K562 (cell line): ENCODE measurements around the gene COPE. TPM values are rescaled to one million over a fixed set of nuclear protein-coding genes. Genes with fewer than 3 reads are reported as not detected.
A peak's percentile ranks its signal among the peaks of the same experiment; 100 is the strongest.

Experiments used
- ATAC-seq: fragments of 200-7000 bp; cut with Tn5 transposase; 3 replicates; pipeline ENCODE4 v1.9.1; 2020; ENCODE audit warnings: moderate library complexity
- BruUV-seq: library from RNA; stranded (reverse); fragments of 400-500 nt; replicated peaks from 2 replicates; lab custom pipeline; 2021; lab: Mats Ljungman, UMichigan
- CTCF ChIA-PET: fragments of 300-600 bp; formaldehyde crosslinking; extraction: SDS; loops from one replicate; lab custom pipeline; 2021; ENCODE audit warnings: low intra/inter-chr PET ratio; lab: Yijun Ruan, JAX
- POLR2A ChIA-PET: fragments of 300-600, 350-650 bp; sonication (Branson Sonifier 250); formaldehyde crosslinking; extraction: SDS; loops from one replicate; lab custom pipeline; 2021; ENCODE audit warnings: antibody characterized with exemption, inconsistent platforms; lab: Yijun Ruan, JAX
- DNase-seq, 4 experiments: peaks; one replicate each; pipeline versions ENCODE4 v3.0.0 to v3.0.0-alpha.2; 2011 to 2018; ENCODE audit warnings: low spot score in 3 of 4, mixed read lengths in 3 of 4; ENCODE audit errors: extremely low read depth in 1 of 4
- FAIRE-seq: peaks from 2 replicates; lab custom pipeline; 2011; peaks lifted over from hg19 to GRCh38; lab: Jason Lieb, UNC
- H2AFZ ChIP-seq: 2 replicates; pipeline ENCODE4 v1.6.0; 2011; ENCODE audit warnings: low read depth, low read length, control low read depth, inconsistent platforms
- H3K27ac ChIP-seq: fragments of 200-600 bp; 3 replicates; pipeline ENCODE4 v1.8.0; 2011; ENCODE audit warnings: low read depth, mild to moderate bottlenecking, control low read depth, inconsistent platforms, low read length, moderate library complexity, mixed read lengths; ENCODE audit errors: extremely low read depth
- H3K27me3 ChIP-seq, 2 experiments: fragments of 300-600 bp in 1 of 2; 2 replicates in 1 of 2; 3 replicates in 1 of 2; pipeline versions ENCODE4 v1.6.0 to v1.8.0; 2011; ENCODE audit warnings: inconsistent platforms in 2 of 2, low read length in 2 of 2, mild to moderate bottlenecking in 1 of 2, mixed read lengths in 1 of 2, moderate library complexity in 1 of 2; ENCODE audit not compliant: control insufficient read depth in 2 of 2, insufficient read depth in 2 of 2
- H3K36me3 ChIP-seq: fragments of 300-600 bp; 3 replicates; pipeline ENCODE4 v1.8.0; 2011; ENCODE audit warnings: mild to moderate bottlenecking, low read length, inconsistent platforms; ENCODE audit not compliant: control insufficient read depth, insufficient read depth
- H3K4me1 ChIP-seq, 2 experiments: fragments of 200-600 bp in 1 of 2; replicated peaks in 1 of 2; 2 replicates in 1 of 2; 3 replicates in 1 of 2; pipeline versions ENCODE4 v1.5.1 to v1.8.0; 2011; ENCODE audit warnings: inconsistent platforms in 2 of 2, low read length in 2 of 2, mild to moderate bottlenecking in 1 of 2, mixed read lengths in 1 of 2, moderate library complexity in 1 of 2; ENCODE audit not compliant: control insufficient read depth in 2 of 2, insufficient read depth in 2 of 2
- H3K4me2 ChIP-seq: 2 replicates; pipeline ENCODE4 v1.6.1; 2011; ENCODE audit warnings: low read length, control low read depth, inconsistent platforms, mixed read lengths; ENCODE audit not compliant: insufficient read depth
- H3K4me3 ChIP-seq: fragments of 200-600 bp; sonication (generic), shearing (Covaris generic); 2 replicates; pipeline ENCODE4 v1.5.1; 2016; ENCODE audit warnings: control low read depth, inconsistent platforms
- H3K79me2 ChIP-seq: fragments of 200-600 bp; 3 replicates; pipeline ENCODE4 v1.8.0; 2011; ENCODE audit warnings: low read length, inconsistent platforms; ENCODE audit not compliant: control insufficient read depth, insufficient read depth
- H3K9ac ChIP-seq, 2 experiments: 2 replicates each; pipeline versions ENCODE4 v1.6.0 to v1.6.1; 2011; ENCODE audit warnings: low read depth in 2 of 2, low read length in 2 of 2, control low read depth in 1 of 2, inconsistent platforms in 1 of 2, mild to moderate bottlenecking in 1 of 2, mixed read lengths in 1 of 2; ENCODE audit not compliant: insufficient read depth in 1 of 2
- H3K9me1 ChIP-seq: one replicate; pipeline ENCODE4 v1.6.0; 2011; ENCODE audit warnings: inconsistent platforms, mild to moderate bottlenecking, low read length, moderate library complexity; ENCODE audit not compliant: control insufficient read depth, insufficient read depth
- H3K9me3 ChIP-seq: replicated peaks from 2 replicates; pipeline ENCODE4 v1.5.1; 2011; ENCODE audit warnings: low read depth, low read length, inconsistent platforms; ENCODE audit not compliant: control insufficient read depth, insufficient read depth
- H4K20me1 ChIP-seq: replicated peaks from 2 replicates; pipeline ENCODE4 v1.6.1; 2011; ENCODE audit warnings: low read length, inconsistent platforms, mixed read lengths; ENCODE audit not compliant: control insufficient read depth, insufficient read depth
- CBX3 ChIP-seq, 2 experiments: IDR thresholded peaks; 1 replicate in 1 of 2; 2 replicates in 1 of 2; pipeline ENCODE4 v1.6.1; 2012; ENCODE audit warnings: inconsistent platforms in 2 of 2, low read length in 2 of 2, borderline replicate concordance in 1 of 2, control low read depth in 1 of 2
- CEBPG ChIP-seq, 3 experiments: fragments of 200-800 bp in 1 of 3; sonication (Bioruptor generic) in 1 of 3; sonication (generic) in 1 of 3; formaldehyde crosslinking in 1 of 3; IDR thresholded peaks in 2 of 3; conservative IDR thresholded peaks in 1 of 3; 2 replicates each; pipeline versions ENCODE4 v1.6.1 to v1.8.0; 2016 to 2022; ENCODE audit warnings: missing compliant biosample characterization in 2 of 3, missing genetic modification characterization in 2 of 3, mild to moderate bottlenecking in 1 of 3, missing genetic modification reagents in 1 of 3
- HDGF ChIP-seq: fragments of 450-650 bp; IDR thresholded peaks from 2 replicates; pipeline ENCODE4 v1.6.1; 2016
- MED1 ChIP-seq: sonication (generic); formaldehyde crosslinking; IDR thresholded peaks from 2 replicates; pipeline ENCODE4 v1.8.1; 2023; ENCODE audit warnings: missing genetic modification reagents, borderline replicate concordance
- SMC3 ChIP-seq: conservative IDR thresholded peaks from 2 replicates; pipeline ENCODE4 v1.6.1; 2011; ENCODE audit warnings: low read depth, low read length, improper control_type of control experiment; ENCODE audit not compliant: insufficient read depth
- ZFX ChIP-seq: sonication (generic); formaldehyde crosslinking; IDR thresholded peaks from 2 replicates; pipeline ENCODE4 v1.8.0; 2022; ENCODE audit warnings: mild to moderate bottlenecking, missing genetic modification reagents, moderate library complexity
- ZNF263 ChIP-seq: sonication (generic); formaldehyde crosslinking; IDR thresholded peaks from 2 replicates; pipeline ENCODE4 v1.8.0; 2022; ENCODE audit warnings: mild to moderate bottlenecking, missing genetic modification reagents, borderline replicate concordance
- ZNF274 ChIP-seq: IDR thresholded peaks from 2 replicates; pipeline ENCODE4 v1.6.1; 2011; ENCODE audit warnings: low read depth, mild to moderate bottlenecking, low read length, moderate library complexity, borderline replicate concordance
- ZNF354B ChIP-seq: fragments of 250-450 bp; sonication (Bioruptor Pico); IDR thresholded peaks from 2 replicates; pipeline ENCODE4 v1.4.0; 2020
- ZNF583 ChIP-seq: fragments of 250-450 bp; sonication (Bioruptor Pico); IDR thresholded peaks from 2 replicates; pipeline ENCODE4 v1.4.0; 2020
- ZNF586 ChIP-seq: fragments of 450-650 bp; formaldehyde crosslinking; conservative IDR thresholded peaks from 2 replicates; pipeline ENCODE4 v1.4.0; 2020; ENCODE audit warnings: mild to moderate bottlenecking, moderate library complexity
- WGBS: fragments of 100-300 bp; shearing (Covaris generic); methylation state at CpG from one replicate; pipeline ENCODE4 v1.1.6; 2016; ENCODE audit warnings: low coverage, mixed read lengths; ENCODE audit not compliant: insufficient coverage; ENCODE audit errors: missing lambda C conversion rate; 5-methylcytosine and 5-hydroxymethylcytosine counted together
- in situ Hi-C: fragments of 300-500 bp; cut with MboI; formaldehyde crosslinking; loops from 4 replicates; pipeline ENCODE4 v1.15.0; 2018; ENCODE audit warnings: inconsistent platforms, mixed read lengths
- intact Hi-C: fragments of 100-400 bp; cut with micrococcal nuclease; formaldehyde crosslinking; loops from 2 replicates; pipeline ENCODE4 v1.14.2; 2022
- polyA plus RNA-seq, 8 experiments: library from polyadenylated mRNA; depleted of rRNA in 4 of 8; stranded (reverse) in 5 of 8; unstranded in 3 of 8; fragments of >200 nt; fragmentation: Nextera tagmentation in 2 of 8; fragmentation: Illumina TruSeq in 1 of 8; extraction: Ambion mirVana in 2 of 8; extraction: Trizol in 1 of 8; gene quantifications; 2 replicates each; pipeline versions ENCODE4 v1.2.1 to v1.2.3, GENCODE V29; 2011 to 2014; ENCODE audit warnings: inconsistent platforms in 1 of 8, missing spikeins in 1 of 8
- total RNA-seq, 7 experiments: library from RNA; depleted of rRNA in 6 of 7; stranded (reverse); fragments of >200 nt in 6 of 7; fragmentation: Illumina TruSeq in 2 of 7; extraction: Trizol in 2 of 7; gene quantifications; 2 replicates each; pipeline versions ENCODE4 v1.2.1 to v1.2.3, GENCODE V29; 2011 to 2021; ENCODE audit warnings: low replicate concordance in 1 of 7
- TF ChIP-seq, protein P1 (sequence below), 2 experiments: IDR thresholded peaks in 1 of 2; conservative IDR thresholded peaks in 1 of 2; 2 replicates each; pipeline ENCODE4 v1.6.1; 2016; ENCODE audit warnings: low read depth in 2 of 2, mild to moderate bottlenecking in 1 of 2, missing compliant biosample characterization in 1 of 2, missing genetic modification characterization in 1 of 2, moderate library complexity in 1 of 2
- TF ChIP-seq, protein P2 (sequence below): sonication (generic); formaldehyde crosslinking; IDR thresholded peaks from 2 replicates; pipeline ENCODE4 v1.8.0; 2022; ENCODE audit warnings: mild to moderate bottlenecking, missing genetic modification reagents

COPE gene
- total and polyA plus RNA-seq, 9 of the 15 experiments (the other 6 are each of a cell fraction or from before 2014, with no cell fraction given) = 5.8 to 273 (median 147) TPM

DNA sequence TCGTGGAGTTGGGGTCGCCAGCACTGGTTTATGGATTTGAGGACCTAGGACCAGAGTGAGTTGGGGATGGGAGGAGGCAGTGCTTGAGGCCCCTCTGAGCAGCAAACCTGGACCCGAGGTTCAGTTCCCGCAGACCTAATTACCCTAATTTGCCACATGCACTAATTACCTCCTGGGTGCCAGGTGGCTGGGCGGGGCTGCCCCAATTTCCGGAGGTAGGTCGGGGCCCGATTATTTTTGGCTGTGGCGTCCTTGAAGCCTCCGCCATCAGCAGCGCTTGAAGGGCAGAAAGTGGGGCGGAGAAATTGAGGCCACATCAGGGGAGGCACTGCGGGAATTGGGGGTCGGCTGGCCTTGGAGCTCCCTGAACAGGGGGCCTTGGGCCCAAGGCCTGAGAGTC is 27.7 kb upstream of the COPE start:
- FAIRE-seq = no peak
- no TSS peak for BruUV-seq
- ChIA-PET CTCF (no interaction called here), POLR2A (interaction anchor here (0.5 kb wide), 1 partner anchor 38 kb away, joined by 3 read pairs; no protein-coding TSS in a partner anchor)
- H2AFZ ChIP-seq = no peak overlapping the region
- peaks cover 0 to 20% of the 10 kb centered on the region in 2 experiments; a peak in 1 of 5 replicates for H3K27me3 ChIP-seq
- H3K9ac ChIP-seq = peak overlapping the region in 1 of 2 experiments; percentile 35; a peak in 2 of 4 replicates
- no peak overlapping the region for H3K4me3 ChIP-seq
- 21% methylated on average over 14 of the region's 14 CpGs for WGBS
- H4K20me1 ChIP-seq = no peaks in the 10 kb centered on the region; the same call in none of the 2 replicates
- in situ Hi-C loops (no loop called here), intact Hi-C loops (no loop called here)
- H3K4me2 ChIP-seq = no peak overlapping the region
- DNase-seq = no peak
- H3K9me1 ChIP-seq = no peaks in the 10 kb centered on the region
- H3K79me2 ChIP-seq = no peaks in the 10 kb centered on the region
- peaks cover 0 to 8% of the 10 kb centered on the region in 2 experiments; a peak in 2 of 5 replicates for H3K4me1 ChIP-seq
- ATAC-seq = no peak
- H3K9me3 ChIP-seq = no peaks in the 10 kb centered on the region
- no peaks in the 10 kb centered on the region for H3K36me3 ChIP-seq
- no peak overlapping the region for H3K27ac ChIP-seq
- TF ChIP-seq ZNF586 (CRISPR knock-in tag) = no peak
- no peak for TF ChIP-seq ZNF274
- TF ChIP-seq CEBPG (CRISPR knock-in tag; IDR thresholded peaks at IDR 0.05) = no peak
- no peak for TF ChIP-seq CEBPG (tag; conservative IDR thresholded peaks at IDR 0.05 in 1 of 2, IDR thresholded peaks at IDR 0.05 in 1 of 2)
- TF ChIP-seq, protein P1, sequence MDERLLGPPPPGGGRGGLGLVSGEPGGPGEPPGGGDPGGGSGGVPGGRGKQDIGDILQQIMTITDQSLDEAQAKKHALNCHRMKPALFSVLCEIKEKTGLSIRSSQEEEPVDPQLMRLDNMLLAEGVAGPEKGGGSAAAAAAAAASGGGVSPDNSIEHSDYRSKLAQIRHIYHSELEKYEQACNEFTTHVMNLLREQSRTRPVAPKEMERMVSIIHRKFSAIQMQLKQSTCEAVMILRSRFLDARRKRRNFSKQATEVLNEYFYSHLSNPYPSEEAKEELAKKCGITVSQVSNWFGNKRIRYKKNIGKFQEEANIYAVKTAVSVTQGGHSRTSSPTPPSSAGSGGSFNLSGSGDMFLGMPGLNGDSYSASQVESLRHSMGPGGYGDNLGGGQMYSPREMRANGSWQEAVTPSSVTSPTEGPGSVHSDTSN (CRISPR knock-in tag; IDR thresholded peaks at IDR 0.05; ENCODE audit: low read depth) = no peak
- TF ChIP-seq, protein P1 (tag; conservative IDR thresholded peaks at IDR 0.05; ENCODE audit: low read depth) = no peak
- no peak for TF ChIP-seq ZNF354B (CRISPR knock-in tag)
- TF ChIP-seq, protein P2, sequence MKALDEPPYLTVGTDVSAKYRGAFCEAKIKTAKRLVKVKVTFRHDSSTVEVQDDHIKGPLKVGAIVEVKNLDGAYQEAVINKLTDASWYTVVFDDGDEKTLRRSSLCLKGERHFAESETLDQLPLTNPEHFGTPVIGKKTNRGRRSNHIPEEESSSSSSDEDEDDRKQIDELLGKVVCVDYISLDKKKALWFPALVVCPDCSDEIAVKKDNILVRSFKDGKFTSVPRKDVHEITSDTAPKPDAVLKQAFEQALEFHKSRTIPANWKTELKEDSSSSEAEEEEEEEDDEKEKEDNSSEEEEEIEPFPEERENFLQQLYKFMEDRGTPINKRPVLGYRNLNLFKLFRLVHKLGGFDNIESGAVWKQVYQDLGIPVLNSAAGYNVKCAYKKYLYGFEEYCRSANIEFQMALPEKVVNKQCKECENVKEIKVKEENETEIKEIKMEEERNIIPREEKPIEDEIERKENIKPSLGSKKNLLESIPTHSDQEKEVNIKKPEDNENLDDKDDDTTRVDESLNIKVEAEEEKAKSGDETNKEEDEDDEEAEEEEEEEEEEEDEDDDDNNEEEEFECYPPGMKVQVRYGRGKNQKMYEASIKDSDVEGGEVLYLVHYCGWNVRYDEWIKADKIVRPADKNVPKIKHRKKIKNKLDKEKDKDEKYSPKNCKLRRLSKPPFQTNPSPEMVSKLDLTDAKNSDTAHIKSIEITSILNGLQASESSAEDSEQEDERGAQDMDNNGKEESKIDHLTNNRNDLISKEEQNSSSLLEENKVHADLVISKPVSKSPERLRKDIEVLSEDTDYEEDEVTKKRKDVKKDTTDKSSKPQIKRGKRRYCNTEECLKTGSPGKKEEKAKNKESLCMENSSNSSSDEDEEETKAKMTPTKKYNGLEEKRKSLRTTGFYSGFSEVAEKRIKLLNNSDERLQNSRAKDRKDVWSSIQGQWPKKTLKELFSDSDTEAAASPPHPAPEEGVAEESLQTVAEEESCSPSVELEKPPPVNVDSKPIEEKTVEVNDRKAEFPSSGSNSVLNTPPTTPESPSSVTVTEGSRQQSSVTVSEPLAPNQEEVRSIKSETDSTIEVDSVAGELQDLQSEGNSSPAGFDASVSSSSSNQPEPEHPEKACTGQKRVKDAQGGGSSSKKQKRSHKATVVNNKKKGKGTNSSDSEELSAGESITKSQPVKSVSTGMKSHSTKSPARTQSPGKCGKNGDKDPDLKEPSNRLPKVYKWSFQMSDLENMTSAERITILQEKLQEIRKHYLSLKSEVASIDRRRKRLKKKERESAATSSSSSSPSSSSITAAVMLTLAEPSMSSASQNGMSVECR = no peak
- no peak for TF ChIP-seq CBX3 (IDR thresholded peaks at IDR 0.05; ENCODE audit: borderline replicate concordance in 1 of 2, low read length in 2 of 2)
- no peak for TF ChIP-seq HDGF
- no peak for TF ChIP-seq ZFX (CRISPR knock-in tag)
- no peak for TF ChIP-seq MED1 (CRISPR knock-in tag)
- TF ChIP-seq ZNF263 (CRISPR knock-in tag) = no peak
- no peak for TF ChIP-seq ZNF583 (CRISPR knock-in tag)
- TF ChIP-seq SMC3 = no peak
